Stimulated activated naive CD4-positive, alpha-beta T cell treated with Interleukin-2 at 50 U/mL for 16 hours (primary cell): ENCODE results near the gene BSPRY.

Experiments
- DNase-seq: peaks from one replicate; lab custom pipeline; 2025; lab: John Stamatoyannopoulos, UW

BSPRY gene

GRCh38 chr9:113349445-113350094 lies at the start of gene BSPRY:
Gene BSPRY, plus strand, starts transcription at chr9:113349541. Its CDS starts 39 bp downstream, at chr9:113349580.
- no peak for DNase-seq

GRCh38 chr9:113299800-113300292 lies 49.5 kb upstream of the BSPRY start:
- DNase-seq = no peak

GRCh38 chr9:113301548-113301947 lies 47.8 kb upstream of the BSPRY start:
- DNase-seq = no peak

- no peak for DNase-seq
Measured at GRCh38 chr9:113302792-113303418, 46.4 kb upstream of the BSPRY start, which contains the start of gene RNF183. Gene RNF183, minus strand, starts transcription at chr9:113303376. Its CDS starts 5,192 bp downstream, at chr9:113298184.

GRCh38 chr9:113306566-113306965 lies 42.8 kb upstream of the BSPRY start:
- DNase-seq = no peak

GRCh38 chr9:113307396-113307975 lies 41.9 kb upstream of the BSPRY start:
- DNase-seq = no peak

GRCh38 chr9:113309204-113309813 lies 40.0 kb upstream of the BSPRY start:
- no peak for DNase-seq

GRCh38 chr9:113310538-113310937 lies 38.8 kb upstream of the BSPRY start:
- no peak for DNase-seq

- no peak for DNase-seq
Measured at GRCh38 chr9:113311961-113312360, 37.4 kb upstream of the BSPRY start.

- DNase-seq = no peak
Measured at GRCh38 chr9:113313261-113313660, 36.1 kb upstream of the BSPRY start.

GRCh38 chr9:113315231-113315630 lies 34.1 kb upstream of the BSPRY start:
- no peak for DNase-seq

- no peak for DNase-seq
Measured at GRCh38 chr9:113316030-113316429, 33.3 kb upstream of the BSPRY start.

GRCh38 chr9:113317777-113318176 lies 31.6 kb upstream of the BSPRY start:
- DNase-seq = no peak

GRCh38 chr9:113319054-113319453 lies 30.3 kb upstream of the BSPRY start:
- no peak for DNase-seq

- DNase-seq = no peak
Measured at GRCh38 chr9:113320051-113320450, 29.3 kb upstream of the BSPRY start.

- DNase-seq = no peak
Measured at GRCh38 chr9:113322671-113323070, 26.7 kb upstream of the BSPRY start.

- no peak for DNase-seq
Measured at GRCh38 chr9:113326230-113326629, 23.1 kb upstream of the BSPRY start.

GRCh38 chr9:113328045-113328782 lies 21.1 kb upstream of the BSPRY start:
- DNase-seq = no peak

- no peak for DNase-seq
Measured at GRCh38 chr9:113331780-113332179, 17.6 kb upstream of the BSPRY start.

- no peak for DNase-seq
Measured at GRCh38 chr9:113337714-113338113, 11.6 kb upstream of the BSPRY start.

GRCh38 chr9:113340011-113340699 lies 9.2 kb upstream of the BSPRY start, which contains the start of gene WDR31:
Gene WDR31, minus strand, starts transcription at chr9:113340275. Its CDS starts 8,253 bp downstream, at chr9:113332022.
- DNase-seq = peak; percentile 75
